HG03159 (cell line): ENCODE measurements around the gene DNAH17.
"Not testable (repeated sequence)": the region's sequence is repeated elsewhere in the genome, so short reads cannot be mapped to it uniquely, and the experiment has no call there.

ENCODE experiments used
- ATAC-seq: cut with Tn5 transposase; IDR thresholded peaks from one replicate; pipeline ENCODE4 v1.9.1; 2021; ENCODE audit warnings: mild to moderate bottlenecking, moderate library complexity; ENCODE audit not compliant: unreplicated experiment

Gene DNAH17

GRCh38 chr17:78478757-78479297, 98.4 kb downstream of the DNAH17 start:
- ATAC-seq: no peak

DNA sequence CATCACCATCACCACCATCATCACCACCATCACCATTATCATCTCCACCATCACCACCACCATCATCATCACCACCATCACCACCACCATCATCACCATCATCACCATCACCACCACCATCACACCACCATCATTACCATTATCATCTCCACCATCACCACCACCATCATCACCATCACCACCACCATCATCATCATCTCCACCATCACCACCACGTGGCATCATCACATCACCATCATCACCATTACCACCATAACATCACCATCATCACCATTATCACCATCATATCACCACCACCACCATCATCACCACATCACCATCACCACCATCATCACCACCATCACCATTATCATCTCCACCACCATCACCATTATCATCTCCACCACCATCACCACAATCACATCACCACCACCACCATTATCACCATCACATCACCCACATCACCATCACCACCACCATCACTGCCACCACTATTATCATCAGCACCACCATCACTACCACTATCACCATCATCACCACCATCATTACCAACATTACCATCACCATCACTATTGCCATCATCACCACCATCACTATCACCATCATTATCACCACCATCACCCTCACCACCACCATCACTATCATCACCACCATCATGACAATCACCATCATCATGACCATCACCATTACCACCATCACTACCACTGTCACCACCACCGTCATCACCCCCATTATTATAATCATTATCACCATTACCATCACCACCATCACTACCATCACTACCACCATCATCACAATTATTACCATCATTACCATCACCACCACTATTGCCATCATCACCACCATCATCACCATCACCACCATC, 99.1 kb downstream of the DNAH17 start:
- no peak for ATAC-seq

DNA sequence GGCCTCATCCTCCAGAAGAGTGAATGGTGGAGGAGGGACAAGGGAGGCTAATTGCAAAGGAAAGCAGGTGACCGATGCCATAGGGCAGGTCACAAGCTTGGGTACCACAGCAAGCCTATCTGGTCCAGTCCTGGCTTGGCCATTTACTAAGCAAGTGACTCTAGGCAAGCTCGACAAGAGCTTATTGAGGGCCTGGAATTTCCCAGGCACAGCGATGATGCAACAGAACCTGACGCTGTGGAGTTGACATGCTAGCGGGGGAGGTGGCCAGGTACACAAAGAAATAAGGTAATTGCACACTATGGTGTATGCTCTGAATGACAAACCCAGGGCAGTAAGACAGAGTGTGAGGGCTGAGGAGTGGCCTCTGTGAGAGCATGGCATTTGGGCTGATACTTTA, 100.2 kb downstream of the DNAH17 start:
- no peak for ATAC-seq

DNA sequence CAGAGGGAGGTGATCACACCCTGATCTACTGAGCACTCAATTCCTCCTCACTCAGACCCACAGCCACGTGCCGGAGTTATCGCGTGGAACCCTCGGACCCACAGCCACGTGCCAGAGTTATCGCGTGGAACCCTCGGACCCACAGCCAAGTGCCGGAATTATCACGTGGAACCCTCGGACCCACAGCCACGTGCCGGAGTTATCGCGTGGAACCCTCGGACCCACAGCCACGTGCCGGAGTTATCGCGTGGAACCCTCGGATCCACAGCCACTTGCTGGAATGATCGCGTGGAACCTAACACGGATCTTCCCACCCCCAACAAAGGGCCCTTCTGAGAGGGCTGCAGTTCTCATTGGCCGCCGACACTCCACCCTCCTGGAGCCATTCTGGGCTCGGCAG, 101.0 kb downstream of the DNAH17 start:
- ATAC-seq: no peak

GRCh38 chr17:78475211-78475610, 102.0 kb downstream of the DNAH17 start:
- ATAC-seq: no peak

- peak; percentile 72 for ATAC-seq
Observed at GRCh38 chr17:78474614-78475146, 102.5 kb downstream of the DNAH17 start.

DNA sequence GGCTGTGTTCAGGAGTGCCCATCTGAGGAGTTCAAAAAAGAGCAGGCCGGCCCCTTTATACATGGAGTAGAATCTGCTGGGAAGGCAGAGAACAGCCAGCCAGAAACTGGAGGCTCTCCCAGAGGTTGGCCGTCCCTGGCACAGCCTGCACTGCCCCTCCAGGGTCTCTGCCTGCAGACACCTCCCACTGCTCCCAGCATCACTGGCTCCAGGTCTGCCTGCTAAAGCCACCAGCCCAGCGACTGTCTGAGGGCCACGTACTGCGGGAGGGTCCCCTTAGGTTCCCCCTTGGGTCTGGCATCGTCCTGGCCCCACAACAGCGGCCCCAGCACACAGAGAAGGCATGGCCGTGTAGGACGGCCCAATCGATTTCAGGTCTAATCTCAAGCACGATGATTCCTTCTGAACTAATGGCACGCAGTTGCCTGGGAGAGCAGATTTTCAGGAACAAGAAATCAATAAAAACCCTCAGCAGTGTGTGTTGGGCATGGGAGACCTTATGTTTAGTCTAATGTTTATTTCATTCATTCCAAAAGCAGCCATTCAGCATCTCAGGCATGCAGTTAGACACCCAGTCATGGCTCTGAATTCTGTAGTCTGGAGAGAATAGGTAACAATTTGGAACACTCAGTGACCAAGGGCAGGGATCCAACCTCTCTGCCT, 103.1 kb downstream of the DNAH17 start:
- ATAC-seq: no peak

GRCh38 chr17:78472035-78472905, 104.9 kb downstream of the DNAH17 start:
- no peak for ATAC-seq

GRCh38 chr17:78471635-78472034, 105.6 kb downstream of the DNAH17 start:
- ATAC-seq: no peak

- no peak for ATAC-seq
Observed at GRCh38 chr17:78469443-78469842, 107.8 kb downstream of the DNAH17 start.

DNA sequence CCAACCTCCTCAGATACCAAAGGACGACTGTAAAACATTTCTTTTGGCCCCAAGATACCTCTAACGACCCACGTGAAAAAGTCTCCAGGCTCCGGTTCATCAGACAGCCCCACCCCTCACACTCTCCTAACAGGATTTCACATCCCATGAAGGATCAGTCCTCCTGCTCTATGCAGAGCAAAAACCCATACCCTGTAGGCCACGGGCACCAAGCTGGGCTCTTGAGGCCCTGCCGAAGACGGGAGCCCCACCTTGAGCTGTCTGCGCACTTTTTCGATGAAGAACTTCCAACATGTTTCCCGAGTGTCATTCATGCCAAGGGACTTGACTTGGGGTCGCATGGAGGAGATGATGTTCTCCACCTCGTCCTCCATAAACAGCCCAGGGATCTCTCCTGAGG, 108.8 kb downstream of the DNAH17 start:
- ATAC-seq: no peak

GRCh38 chr17:78466786-78467715, 110.1 kb downstream of the DNAH17 start:
- no peak for ATAC-seq

- ATAC-seq: not testable (repeated sequence)
Observed at GRCh38 chr17:78466109-78466785, 110.9 kb downstream of the DNAH17 start.

GRCh38 chr17:78462148-78462547, 115.0 kb downstream of the DNAH17 start:
- no peak for ATAC-seq

GRCh38 chr17:78461799-78462053, 115.5 kb downstream of the DNAH17 start:
- no peak for ATAC-seq

GRCh38 chr17:78460951-78461798, 116.0 kb downstream of the DNAH17 start:
- ATAC-seq: no peak

GRCh38 chr17:78460176-78460675, 117.0 kb downstream of the DNAH17 start:
- no peak for ATAC-seq

DNA sequence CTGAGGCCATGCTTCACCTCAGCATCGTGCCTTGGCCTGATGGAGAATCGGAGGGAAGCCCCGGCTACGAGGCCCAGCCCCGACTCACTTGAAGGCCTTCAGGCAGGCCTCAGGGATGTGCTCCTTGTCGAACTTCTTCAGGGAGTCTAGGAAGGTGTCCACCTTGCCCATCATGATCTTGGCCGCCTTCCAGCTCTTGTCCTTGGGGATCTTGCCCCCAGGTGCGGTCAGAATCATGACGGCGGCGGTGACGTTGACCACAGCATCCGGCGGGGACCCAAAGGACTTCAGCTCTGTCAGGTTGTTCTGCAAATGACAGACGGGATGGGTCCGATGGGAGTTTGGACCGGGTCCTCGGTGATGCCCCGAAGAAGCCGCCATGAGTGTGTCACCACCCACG, 117.5 kb downstream of the DNAH17 start:
- no peak for ATAC-seq
